22Rv1 (cell line): ENCODE data around the gene ACRBP.

Experiments
- ZFX ChIP-seq: fragments of 450-650 bp; IDR thresholded peaks from 2 replicates; pipeline ENCODE4 v1.6.1; 2017; ENCODE audit warnings: antibody characterized with exemption, borderline replicate concordance
- TF ChIP-seq, protein P1 (sequence below): fragments of 450-650 bp; IDR thresholded peaks from 2 replicates; pipeline ENCODE4 v1.5.1; 2017; ENCODE audit warnings: mild to moderate bottlenecking

DNA sequence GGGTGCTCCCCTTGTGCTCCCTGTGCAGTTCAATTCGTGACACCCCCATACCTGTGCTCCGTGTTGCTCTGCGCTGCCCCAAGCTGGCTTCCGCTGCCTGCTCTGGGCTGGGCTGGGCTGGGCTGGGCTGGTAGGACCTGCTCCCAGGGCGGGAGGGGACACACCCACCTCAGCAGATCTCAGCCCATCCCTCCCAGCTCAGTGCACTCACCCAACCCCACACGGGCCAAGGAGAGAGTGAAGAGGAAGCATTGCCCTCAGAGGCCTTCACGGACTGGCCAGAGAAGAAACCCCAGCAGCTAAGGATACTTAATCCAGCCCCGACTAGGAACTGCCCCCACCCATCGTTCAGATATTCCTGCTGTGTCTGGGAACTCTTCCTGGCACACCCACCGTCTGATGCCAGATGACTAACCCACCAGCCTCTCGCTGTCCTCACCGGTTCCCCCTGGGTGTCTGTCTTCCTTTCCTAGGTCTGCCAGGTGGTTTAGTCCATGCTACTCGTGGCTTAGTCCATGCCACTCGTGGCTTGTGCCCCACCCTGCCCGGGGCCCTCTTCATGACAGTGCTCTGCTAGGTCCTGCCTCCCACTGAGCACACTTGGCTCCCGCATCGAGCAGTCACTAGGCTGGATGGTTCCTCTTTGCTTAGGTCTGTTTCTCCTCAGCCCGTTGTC, 11.2 kb downstream of the ACRBP start, which contains the start of gene LPAR5:
- TF ChIP-seq, protein P1, sequence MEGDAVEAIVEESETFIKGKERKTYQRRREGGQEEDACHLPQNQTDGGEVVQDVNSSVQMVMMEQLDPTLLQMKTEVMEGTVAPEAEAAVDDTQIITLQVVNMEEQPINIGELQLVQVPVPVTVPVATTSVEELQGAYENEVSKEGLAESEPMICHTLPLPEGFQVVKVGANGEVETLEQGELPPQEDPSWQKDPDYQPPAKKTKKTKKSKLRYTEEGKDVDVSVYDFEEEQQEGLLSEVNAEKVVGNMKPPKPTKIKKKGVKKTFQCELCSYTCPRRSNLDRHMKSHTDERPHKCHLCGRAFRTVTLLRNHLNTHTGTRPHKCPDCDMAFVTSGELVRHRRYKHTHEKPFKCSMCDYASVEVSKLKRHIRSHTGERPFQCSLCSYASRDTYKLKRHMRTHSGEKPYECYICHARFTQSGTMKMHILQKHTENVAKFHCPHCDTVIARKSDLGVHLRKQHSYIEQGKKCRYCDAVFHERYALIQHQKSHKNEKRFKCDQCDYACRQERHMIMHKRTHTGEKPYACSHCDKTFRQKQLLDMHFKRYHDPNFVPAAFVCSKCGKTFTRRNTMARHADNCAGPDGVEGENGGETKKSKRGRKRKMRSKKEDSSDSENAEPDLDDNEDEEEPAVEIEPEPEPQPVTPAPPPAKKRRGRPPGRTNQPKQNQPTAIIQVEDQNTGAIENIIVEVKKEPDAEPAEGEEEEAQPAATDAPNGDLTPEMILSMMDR = no peak
- no peak for TF ChIP-seq ZFX
